Calu3 (cell line): Measurements from ENCODE around the gene RPS6KA5. TPM values are rescaled to one million over a fixed set of nuclear protein-coding genes. Genes with fewer than 3 reads are reported as not detected.

Experiments
- BruUV-seq: library from RNA; stranded (reverse); fragments of 400-500 nt; replicated peaks from 2 replicates; lab custom pipeline; 2021; lab: Mats Ljungman, UMichigan
- CTCF ChIA-PET: fragments of 300-600 bp; sonication (Branson Sonifier 250); formaldehyde crosslinking; loops from one replicate; lab custom pipeline; 2022; ENCODE audit warnings: antibody characterized with exemption; lab: Charles Lee
- DNase-seq: peaks from one replicate; pipeline ENCODE4 v3.0.0; 2022
- H3K27ac Mint-ChIP-seq: one replicate; pipeline ENCODE4 v1.8.0; 2022; ENCODE audit warnings: mixed read lengths; ENCODE audit not compliant: unreplicated experiment
- H3K27me3 Mint-ChIP-seq: one replicate; pipeline ENCODE4 v1.8.0; 2022; ENCODE audit warnings: mixed read lengths; ENCODE audit not compliant: unreplicated experiment
- H3K36me3 Mint-ChIP-seq: one replicate; pipeline ENCODE4 v1.8.0; 2022; ENCODE audit warnings: mild to moderate bottlenecking, moderate library complexity, mixed read lengths; ENCODE audit not compliant: insufficient read depth, unreplicated experiment
- H3K4me1 Mint-ChIP-seq: one replicate; pipeline ENCODE4 v1.8.0; 2022; ENCODE audit warnings: mild to moderate bottlenecking, low read depth, mixed read lengths; ENCODE audit not compliant: unreplicated experiment
- H3K4me3 Mint-ChIP-seq: one replicate; pipeline ENCODE4 v1.8.0; 2022; ENCODE audit warnings: mild to moderate bottlenecking, low read depth, moderate library complexity, mixed read lengths; ENCODE audit not compliant: unreplicated experiment
- H3K9me3 Mint-ChIP-seq: one replicate; pipeline ENCODE4 v1.8.0; 2022; ENCODE audit warnings: low read depth, mixed read lengths; ENCODE audit not compliant: unreplicated experiment
- intact Hi-C: fragments of 100-400 bp; cut with micrococcal nuclease; formaldehyde crosslinking; loops from one replicate; pipeline ENCODE4 v1.10.0; 2022; ENCODE audit not compliant: unreplicated experiment
- total RNA-seq: library from RNA; stranded (reverse); gene quantifications from 2 replicates; pipeline ENCODE4 v1.2.3, GENCODE V29; 2022
- TF ChIP-seq, protein P1 (sequence below): fragments of 200-600 bp; IDR thresholded peaks from one replicate; pipeline ENCODE4 v1.8.0; 2022; ENCODE audit warnings: antibody characterized with exemption; ENCODE audit not compliant: unreplicated experiment

The RPS6KA5 gene
- total RNA-seq, 1 experiment from 2014 or later, result 10.3 TPM

GRCh38 chr14:90890322-90891020 lies 170.0 kb downstream of the RPS6KA5 start:
- TF ChIP-seq, protein P1, sequence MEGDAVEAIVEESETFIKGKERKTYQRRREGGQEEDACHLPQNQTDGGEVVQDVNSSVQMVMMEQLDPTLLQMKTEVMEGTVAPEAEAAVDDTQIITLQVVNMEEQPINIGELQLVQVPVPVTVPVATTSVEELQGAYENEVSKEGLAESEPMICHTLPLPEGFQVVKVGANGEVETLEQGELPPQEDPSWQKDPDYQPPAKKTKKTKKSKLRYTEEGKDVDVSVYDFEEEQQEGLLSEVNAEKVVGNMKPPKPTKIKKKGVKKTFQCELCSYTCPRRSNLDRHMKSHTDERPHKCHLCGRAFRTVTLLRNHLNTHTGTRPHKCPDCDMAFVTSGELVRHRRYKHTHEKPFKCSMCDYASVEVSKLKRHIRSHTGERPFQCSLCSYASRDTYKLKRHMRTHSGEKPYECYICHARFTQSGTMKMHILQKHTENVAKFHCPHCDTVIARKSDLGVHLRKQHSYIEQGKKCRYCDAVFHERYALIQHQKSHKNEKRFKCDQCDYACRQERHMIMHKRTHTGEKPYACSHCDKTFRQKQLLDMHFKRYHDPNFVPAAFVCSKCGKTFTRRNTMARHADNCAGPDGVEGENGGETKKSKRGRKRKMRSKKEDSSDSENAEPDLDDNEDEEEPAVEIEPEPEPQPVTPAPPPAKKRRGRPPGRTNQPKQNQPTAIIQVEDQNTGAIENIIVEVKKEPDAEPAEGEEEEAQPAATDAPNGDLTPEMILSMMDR, result no peak
- Mint-ChIP-seq H3K27me3 (no peaks in the 10 kb centered on the region), H3K9me3 (no peaks in the 10 kb centered on the region), H3K4me3 (no peak overlapping the region), H3K27ac (no peak overlapping the region), H3K36me3 (no peaks in the 10 kb centered on the region), H3K4me1 (no peaks in the 10 kb centered on the region)
- CTCF ChIA-PET, result no interaction called here
- BruUV-seq, result no TSS peak
- DNase-seq, result no peak
- intact Hi-C loops, result no loop called here

DNA sequence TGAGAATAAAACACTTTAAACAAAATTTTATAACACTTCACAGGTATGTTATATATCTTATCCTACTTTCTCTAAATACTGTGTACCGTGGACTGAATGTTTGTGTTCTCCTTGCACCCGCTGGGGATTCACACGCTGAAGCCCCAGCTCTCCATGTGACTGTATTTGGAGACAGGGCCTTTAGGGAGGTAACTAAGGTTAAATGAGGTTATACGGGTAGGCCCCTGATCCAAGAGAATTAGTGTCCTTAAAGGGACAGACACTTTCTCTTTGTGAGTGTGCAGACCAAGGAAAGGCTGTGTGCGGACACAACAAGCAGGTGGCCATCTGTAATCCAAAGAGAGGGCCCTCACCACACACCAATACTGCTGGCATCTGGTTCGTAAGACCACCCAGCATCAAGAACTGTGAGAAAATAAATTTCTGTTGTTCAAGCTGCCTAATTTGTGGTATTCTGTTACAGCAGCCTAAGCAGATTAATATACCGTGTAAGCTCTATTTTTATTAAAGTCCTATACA lies 174.1 kb downstream of the RPS6KA5 start:
- Mint-ChIP-seq H3K27me3 (no peaks in the 10 kb centered on the region), H3K36me3 (no peaks in the 10 kb centered on the region), H3K27ac (no peak overlapping the region), H3K4me3 (no peak overlapping the region), H3K9me3 (no peaks in the 10 kb centered on the region), H3K4me1 (no peaks in the 10 kb centered on the region)
- no peak for DNase-seq
- no TSS peak for BruUV-seq
- TF ChIP-seq, protein P1, result no peak
- CTCF ChIA-PET, result no interaction called here
- intact Hi-C loops, result no loop called here

DNA sequence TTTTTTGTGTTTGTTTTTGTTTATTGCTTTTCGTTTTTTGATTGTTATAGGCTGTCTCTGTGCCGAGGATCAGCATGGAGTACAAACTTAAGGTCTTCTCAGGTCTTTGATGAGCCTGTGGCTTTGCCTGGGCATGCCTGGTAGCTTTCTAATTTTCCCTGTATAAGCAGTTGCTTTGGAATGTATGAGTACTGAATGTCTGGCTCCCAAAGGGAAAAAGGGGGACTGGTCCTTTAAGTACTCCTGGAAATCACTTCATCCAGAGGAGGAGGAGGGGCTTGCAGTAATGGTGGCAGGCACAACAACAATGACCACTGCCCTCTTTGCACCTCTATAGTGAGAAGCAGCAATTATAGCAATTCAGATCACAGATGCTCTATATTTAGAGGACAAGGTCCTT lies 176.7 kb downstream of the RPS6KA5 start:
- no peak overlapping the region for H3K4me3 Mint-ChIP-seq
- H3K36me3 Mint-ChIP-seq, result no peaks in the 10 kb centered on the region
- CTCF ChIA-PET, result no interaction called here
- TF ChIP-seq, protein P1, result no peak
- no peak overlapping the region for H3K27ac Mint-ChIP-seq
- no peaks in the 10 kb centered on the region for H3K4me1 Mint-ChIP-seq
- no peaks in the 10 kb centered on the region for H3K9me3 Mint-ChIP-seq
- intact Hi-C loops, result no loop called here
- no peak for DNase-seq
- no TSS peak for BruUV-seq
- H3K27me3 Mint-ChIP-seq, result no peaks in the 10 kb centered on the region

- no peaks in the 10 kb centered on the region for H3K4me1 Mint-ChIP-seq
- intact Hi-C loops, result no loop called here
- no peaks in the 10 kb centered on the region for H3K9me3 Mint-ChIP-seq
- BruUV-seq, result no TSS peak
- no peaks in the 10 kb centered on the region for H3K36me3 Mint-ChIP-seq
- TF ChIP-seq, protein P1, result no peak
- H3K27me3 Mint-ChIP-seq, result no peaks in the 10 kb centered on the region
- DNase-seq, result no peak
- no peak overlapping the region for H3K27ac Mint-ChIP-seq
- no peak overlapping the region for H3K4me3 Mint-ChIP-seq
- CTCF ChIA-PET, result no interaction called here
These were observed 177.2 kb downstream of the RPS6KA5 start for GRCh38 chr14:90883197-90883596.
